ENCODE data around the gene SLC25A22. TPM values are rescaled to one million over a fixed set of nuclear protein-coding genes. Genes with fewer than 3 reads are reported as not detected.

SLC25A22 gene
- total and polyA plus RNA-seq, 12 donors = 2.2 to 11.1 (median 4.0) TPM

DNA sequence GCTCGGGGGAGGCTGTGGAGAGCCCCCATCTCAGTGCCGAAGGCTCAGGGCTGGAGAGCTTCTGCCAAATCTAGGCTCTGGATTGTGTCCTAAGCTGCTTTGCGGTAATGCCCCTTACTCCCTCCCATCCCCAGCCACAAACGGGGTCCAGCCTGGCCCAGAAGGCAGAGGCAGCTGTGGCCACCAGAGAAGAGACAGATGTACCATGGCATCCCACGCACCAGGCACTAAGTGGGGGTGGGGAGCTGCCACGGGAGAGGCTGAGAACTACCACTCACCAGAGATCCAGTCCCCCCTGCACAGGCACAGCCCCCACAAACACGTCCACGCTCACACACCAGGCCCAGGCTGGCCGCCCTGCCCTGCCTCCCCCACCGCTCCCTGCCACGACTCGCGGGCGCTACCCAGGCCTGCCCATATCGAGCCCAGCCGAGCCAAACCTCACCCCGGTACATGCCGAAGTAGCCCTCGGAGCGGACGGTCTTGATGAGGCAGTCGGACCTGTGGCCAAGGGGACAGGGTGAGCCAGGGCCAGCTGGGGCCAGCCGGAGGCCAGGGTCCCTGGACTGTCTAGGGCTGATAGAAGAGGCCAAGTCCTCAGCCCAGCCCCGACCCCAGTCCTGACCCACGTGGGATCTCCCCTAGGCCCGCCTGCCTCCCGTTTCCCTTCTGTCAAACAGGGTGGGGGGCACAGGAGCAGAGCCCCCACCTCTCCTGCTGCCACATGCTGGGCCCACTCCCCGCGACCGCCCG is 3.9 kb downstream of the SLC25A22 start:
- DNase-seq (peak in 1 of 2 donors; percentile 11), ATAC-seq (no peak)
- H3K36me3 ChIP-seq = peaks cover 0 to 28% (median 0%) of the 10 kb centered on the region in 9 donors
- intact Hi-C loops (cut with DNase I) = loop anchor here in 1 of 10 donors (2.0 kb wide), 1 partner anchor 13 kb away; no protein-coding TSS in a partner anchor
- TF ChIP-seq, protein P1, sequence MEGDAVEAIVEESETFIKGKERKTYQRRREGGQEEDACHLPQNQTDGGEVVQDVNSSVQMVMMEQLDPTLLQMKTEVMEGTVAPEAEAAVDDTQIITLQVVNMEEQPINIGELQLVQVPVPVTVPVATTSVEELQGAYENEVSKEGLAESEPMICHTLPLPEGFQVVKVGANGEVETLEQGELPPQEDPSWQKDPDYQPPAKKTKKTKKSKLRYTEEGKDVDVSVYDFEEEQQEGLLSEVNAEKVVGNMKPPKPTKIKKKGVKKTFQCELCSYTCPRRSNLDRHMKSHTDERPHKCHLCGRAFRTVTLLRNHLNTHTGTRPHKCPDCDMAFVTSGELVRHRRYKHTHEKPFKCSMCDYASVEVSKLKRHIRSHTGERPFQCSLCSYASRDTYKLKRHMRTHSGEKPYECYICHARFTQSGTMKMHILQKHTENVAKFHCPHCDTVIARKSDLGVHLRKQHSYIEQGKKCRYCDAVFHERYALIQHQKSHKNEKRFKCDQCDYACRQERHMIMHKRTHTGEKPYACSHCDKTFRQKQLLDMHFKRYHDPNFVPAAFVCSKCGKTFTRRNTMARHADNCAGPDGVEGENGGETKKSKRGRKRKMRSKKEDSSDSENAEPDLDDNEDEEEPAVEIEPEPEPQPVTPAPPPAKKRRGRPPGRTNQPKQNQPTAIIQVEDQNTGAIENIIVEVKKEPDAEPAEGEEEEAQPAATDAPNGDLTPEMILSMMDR (IDR thresholded peaks at IDR 0.05) = no peak
- H3K27ac ChIP-seq = no peak overlapping the region
- no peak overlapping the region for H3K4me3 ChIP-seq
- WGBS, 2 donors = 92 to 93% methylated on average over 30 to 31 of the region's 31 CpGs
- peaks cover 0 to 18% (median 12%) of the 10 kb centered on the region in 7 donors for H3K27me3 ChIP-seq
- peaks cover 17 to 44% (median 30%) of the 10 kb centered on the region in 9 donors for H3K4me1 ChIP-seq
- no peaks in the 10 kb centered on the region for H3K9me3 ChIP-seq

DNA sequence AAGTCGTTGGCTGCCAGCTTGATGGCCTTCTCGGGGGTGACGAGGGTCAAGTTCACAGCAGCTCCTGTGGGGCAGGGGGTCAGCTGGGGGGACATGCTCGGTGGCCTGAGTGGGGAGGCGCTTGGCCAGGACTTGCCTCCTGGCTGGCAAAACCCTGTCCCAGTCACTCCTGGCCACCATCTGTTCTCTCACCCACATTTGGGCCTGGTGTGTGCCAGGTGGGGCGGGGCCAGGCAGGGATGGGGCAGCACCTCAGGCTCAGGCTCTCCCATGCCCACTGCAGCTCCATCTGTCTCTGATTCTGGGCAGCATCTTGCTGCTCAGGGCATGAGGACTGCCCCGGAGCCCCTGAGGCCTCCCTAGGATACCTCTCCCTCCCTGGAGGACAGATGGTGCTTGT is 4.5 kb downstream of the SLC25A22 start:
- H3K27ac ChIP-seq = no peak overlapping the region
- ATAC-seq (no peak), DNase-seq (peak in 1 of 2 donors; percentile 13)
- intact Hi-C loops (cut with DNase I) = no loop called here
- peaks cover 0 to 24% (median 16%) of the 10 kb centered on the region in 7 donors for H3K27me3 ChIP-seq
- peaks cover 17 to 41% (median 29%) of the 10 kb centered on the region in 9 donors for H3K4me1 ChIP-seq
- no peaks in the 10 kb centered on the region for H3K9me3 ChIP-seq
- H3K4me3 ChIP-seq = no peak overlapping the region
- 84 to 92% methylated on average over 7 of the region's 7 CpGs for WGBS, 2 donors
- H3K36me3 ChIP-seq = peaks cover 0 to 24% (median 0%) of the 10 kb centered on the region in 9 donors
- TF ChIP-seq, protein P1 (IDR thresholded peaks at IDR 0.05) = no peak

DNA sequence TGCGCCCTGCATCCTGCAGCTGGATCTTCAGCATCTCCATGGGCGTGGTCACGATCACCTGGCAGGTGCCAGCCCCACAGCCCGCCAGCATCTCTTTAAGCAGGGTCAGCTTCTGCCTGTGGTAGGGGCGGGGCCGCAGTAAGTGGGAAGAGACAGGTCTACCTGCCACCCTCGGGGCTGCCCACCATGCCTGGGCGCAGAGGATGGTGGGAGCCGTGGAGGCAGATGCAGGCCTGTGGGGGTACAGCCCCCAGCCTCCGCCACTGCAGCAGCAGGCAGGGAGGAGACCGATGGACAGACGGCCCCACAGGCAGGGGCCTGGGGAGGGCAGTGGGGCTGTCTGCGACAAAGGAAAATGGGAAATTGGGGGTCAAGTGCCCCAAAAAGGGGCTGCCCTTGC is 5.2 kb downstream of the SLC25A22 start:
- H3K4me1 ChIP-seq = peaks cover 17 to 37% (median 25%) of the 10 kb centered on the region in 9 donors
- H3K27ac ChIP-seq = no peak overlapping the region
- no peaks in the 10 kb centered on the region for H3K9me3 ChIP-seq
- intact Hi-C loops (cut with DNase I) = no loop called here
- ATAC-seq (no peak), DNase-seq (peak in 1 of 2 donors; percentile 10)
- H3K4me3 ChIP-seq = no peak overlapping the region
- WGBS, 2 donors = 93 to 98% methylated on average over 13 of the region's 13 CpGs
- H3K36me3 ChIP-seq = peaks cover 0 to 24% (median 0%) of the 10 kb centered on the region in 9 donors
- peaks cover 0 to 29% (median 22%) of the 10 kb centered on the region in 7 donors for H3K27me3 ChIP-seq
- TF ChIP-seq, protein P1 (IDR thresholded peaks at IDR 0.05) = no peak

DNA sequence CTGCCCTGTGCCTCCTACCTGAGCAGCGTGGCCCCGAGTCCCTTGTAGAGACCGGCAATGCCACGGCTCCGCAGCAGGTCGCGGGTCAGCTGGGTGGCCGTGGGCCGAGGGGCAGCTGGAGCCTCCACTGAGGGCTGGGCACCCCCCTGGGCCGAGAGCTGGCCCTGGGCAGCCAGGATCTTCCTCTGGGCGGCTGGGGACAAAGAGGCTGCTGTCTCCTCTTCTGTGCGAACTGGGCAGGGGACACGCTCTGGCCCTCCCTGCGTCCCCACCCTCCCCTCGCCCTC is 5.6 kb downstream of the SLC25A22 start:
- 95 to 96% methylated on average over 7 to 15 of the region's 15 CpGs for WGBS, 2 donors
- Histone ChIP-seq H3K27me3 (peaks cover 0 to 31% (median 25%) of the 10 kb centered on the region in 7 donors), H3K9me3 (no peaks in the 10 kb centered on the region), H3K27ac (no peak overlapping the region), H3K4me1 (peaks cover 17 to 34% (median 23%) of the 10 kb centered on the region in 9 donors), H3K4me3 (no peak overlapping the region), H3K36me3 (peaks cover 0 to 24% (median 0%) of the 10 kb centered on the region in 9 donors)
- intact Hi-C loops (cut with DNase I) = no loop called here
- no peak for ATAC-seq
- TF ChIP-seq, protein P1 (IDR thresholded peaks at IDR 0.05) = no peak
- DNase-seq = no peak
